Activated CD4-positive, CD25-positive, alpha-beta regulatory T cell (primary cell): ENCODE data around the gene PFN1.
"Not testable (repeated sequence)": the region's sequence is repeated elsewhere in the genome, so short reads cannot be mapped to it uniquely, and the experiment has no call there.

Experiments
- DNase-seq, 4 experiments: peaks; one replicate each; lab custom pipeline; 2025; lab: John Stamatoyannopoulos, UW

Gene PFN1

DNA sequence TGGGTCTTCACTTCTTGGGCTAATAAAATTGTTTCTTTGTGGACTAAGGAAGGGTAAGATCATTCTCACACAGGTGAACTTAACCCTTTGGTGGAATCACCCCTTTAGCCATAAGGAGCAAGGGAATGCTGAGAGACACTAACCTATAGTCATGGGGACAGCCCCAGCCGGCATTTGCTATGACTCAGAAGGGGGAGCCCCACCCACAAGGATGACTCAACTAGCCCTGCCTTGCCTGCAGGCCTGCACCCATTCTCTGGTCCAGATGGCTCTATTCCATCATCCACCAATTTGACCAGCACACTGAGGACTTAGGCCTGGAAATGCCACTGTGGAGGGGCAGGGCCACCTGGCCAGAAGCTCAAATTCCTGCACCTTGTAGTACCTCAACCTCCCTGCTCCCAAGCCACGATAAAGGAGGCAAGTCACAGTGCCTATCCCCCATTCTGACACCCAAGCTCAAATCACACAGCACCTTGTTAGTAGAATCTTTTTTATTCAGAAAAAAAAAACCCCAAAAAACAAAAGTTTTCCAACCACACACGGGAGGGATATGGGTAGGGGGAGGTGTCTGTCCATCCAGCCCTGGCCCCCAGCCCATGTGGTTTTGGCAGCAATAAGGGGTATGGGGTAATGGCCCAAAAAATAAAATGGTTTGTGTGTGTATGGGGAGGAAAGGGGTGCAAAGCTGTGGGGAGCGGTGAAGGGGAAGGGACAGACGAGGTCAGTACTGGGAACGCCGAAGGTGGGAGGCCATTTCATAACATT lies 3.0 kb downstream of the PFN1 start:
- peak; percentile 50 to 67 (median 58) for DNase-seq

DNA sequence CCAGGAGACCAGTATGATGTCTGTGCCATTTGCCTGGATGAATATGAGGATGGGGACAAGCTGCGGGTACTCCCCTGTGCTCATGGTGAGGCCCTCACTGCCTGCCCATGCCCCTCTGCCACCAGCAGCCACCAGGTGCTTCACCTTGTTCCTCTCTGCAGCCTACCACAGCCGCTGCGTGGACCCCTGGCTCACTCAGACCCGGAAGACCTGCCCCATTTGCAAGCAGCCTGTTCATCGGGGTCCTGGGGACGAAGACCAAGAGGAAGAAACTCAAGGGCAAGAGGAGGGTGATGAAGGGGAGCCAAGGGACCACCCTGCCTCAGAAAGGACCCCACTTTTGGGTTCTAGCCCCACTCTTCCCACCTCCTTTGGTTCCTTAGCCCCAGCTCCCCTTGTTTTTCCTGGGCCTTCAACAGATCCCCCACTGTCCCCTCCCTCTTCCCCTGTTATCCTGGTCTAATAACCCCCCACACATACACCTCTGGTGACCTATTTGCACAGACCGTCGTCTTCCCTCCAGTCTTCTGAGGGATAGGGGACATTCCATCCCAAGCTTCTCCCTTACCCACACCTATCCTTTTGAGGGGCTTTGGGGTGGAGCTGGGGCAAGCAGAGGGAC lies 3.7 kb downstream of the PFN1 start:
- no peak for DNase-seq

DNA sequence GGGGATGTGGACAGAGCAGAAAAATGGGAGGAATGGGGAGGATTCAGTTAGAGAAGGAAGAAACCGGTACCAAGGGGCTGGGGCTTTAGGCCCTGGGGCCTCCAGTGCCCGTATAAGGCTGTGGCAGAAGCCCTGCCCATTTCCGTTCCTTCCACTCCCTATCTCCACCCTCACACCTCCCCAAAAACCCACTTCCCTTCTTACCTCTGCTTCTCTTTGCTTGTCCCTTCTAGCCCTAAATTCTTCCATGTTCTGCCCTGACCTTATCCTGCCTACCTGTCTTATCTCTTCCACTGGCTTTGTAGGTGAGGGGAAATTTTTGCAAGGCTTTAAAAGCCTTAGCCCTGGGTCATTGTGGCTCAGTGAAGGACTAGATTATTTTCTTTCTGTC lies 4.2 kb downstream of the PFN1 start:
- peak in 1 of 4 experiments; percentile 15 for DNase-seq

DNA sequence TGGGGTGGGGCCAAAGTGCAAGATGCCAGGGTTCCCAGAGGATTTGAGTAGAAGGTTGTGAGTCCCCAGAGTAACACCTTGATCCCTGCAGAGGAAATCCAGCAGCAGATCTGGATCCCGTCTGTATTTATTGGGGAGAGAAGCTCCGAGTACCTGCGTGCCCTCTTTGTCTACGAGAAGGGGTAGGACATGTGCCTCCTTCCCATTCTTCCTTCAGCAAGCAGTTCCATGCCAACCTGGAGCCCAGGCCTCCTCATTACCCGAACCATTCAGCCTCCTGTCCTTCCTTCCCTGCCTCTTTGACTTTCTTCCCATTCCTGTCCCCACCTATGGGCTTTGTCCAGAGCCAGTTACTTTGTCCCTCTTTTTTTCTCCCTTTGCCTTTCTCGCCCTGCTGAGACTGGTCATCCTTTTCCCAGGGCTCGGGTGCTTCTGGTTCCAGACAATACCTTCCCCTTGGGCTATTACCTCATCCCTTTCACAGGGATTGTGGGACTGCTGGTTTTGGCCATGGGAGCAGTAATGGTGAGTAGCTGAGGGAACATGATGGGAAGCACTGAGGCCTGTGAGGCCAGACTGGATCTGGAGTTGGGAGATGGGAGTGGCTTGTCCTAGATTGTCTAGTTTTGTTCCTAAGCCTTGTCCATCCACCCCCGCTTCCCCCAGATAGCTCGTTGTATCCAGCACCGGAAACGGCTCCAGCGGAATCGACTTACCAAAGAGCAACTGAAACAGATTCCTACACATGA lies 5.4 kb downstream of the PFN1 start:
- no peak for DNase-seq

DNA sequence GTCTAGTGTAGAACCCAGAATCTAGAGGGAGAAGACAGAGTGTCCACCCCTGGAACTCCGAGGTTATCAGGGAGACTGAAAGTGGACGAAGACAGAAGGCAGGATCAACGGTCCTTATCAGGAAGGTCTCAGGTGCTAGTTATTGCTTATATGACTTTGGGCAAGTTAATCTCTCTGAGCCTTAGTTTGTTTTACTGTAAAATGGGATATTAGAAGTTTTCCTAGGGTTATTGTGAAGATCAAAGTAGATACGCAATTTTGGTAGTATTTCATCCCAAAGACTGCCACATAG lies 7.1 kb downstream of the PFN1 start:
- DNase-seq = no peak

DNA sequence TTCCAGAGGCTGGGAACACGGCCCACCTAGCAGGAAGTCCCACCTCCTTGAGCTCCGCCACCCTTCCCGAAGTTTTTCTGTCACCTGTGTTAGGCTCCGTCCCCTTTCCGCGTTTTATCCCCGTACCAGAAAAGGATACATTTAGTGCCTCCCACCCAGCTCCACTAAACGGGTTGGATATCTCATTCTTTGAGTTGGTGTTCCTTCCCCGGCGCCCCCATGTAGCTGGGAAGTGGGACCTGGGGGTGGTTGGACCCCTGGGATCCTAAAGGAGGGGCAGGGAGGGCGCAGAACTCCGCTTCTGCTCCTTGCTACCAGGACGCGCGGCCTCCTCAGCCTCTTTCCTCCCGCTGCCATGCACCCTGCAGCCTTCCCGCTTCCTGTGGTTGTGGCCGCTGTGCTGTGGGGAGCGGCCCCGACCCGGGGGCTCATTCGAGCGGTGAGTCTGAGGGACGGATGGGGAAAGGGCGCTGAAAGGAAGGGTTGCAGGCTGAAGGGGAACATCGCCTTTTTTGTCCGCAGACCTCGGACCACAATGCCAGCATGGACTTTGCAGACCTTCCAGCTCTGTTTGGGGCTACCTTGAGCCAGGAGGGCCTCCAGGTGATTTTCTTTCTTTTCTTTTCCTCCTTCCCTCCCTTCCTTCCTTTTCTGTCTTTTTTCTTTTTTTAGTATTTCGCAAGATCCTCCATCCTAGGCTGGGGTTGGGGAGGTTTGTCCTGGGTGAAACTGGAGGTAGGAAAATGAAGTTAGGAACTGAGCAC lies 7.6 kb downstream of the PFN1 start:
- peak in 1 of 4 experiments; percentile 19 for DNase-seq

DNA sequence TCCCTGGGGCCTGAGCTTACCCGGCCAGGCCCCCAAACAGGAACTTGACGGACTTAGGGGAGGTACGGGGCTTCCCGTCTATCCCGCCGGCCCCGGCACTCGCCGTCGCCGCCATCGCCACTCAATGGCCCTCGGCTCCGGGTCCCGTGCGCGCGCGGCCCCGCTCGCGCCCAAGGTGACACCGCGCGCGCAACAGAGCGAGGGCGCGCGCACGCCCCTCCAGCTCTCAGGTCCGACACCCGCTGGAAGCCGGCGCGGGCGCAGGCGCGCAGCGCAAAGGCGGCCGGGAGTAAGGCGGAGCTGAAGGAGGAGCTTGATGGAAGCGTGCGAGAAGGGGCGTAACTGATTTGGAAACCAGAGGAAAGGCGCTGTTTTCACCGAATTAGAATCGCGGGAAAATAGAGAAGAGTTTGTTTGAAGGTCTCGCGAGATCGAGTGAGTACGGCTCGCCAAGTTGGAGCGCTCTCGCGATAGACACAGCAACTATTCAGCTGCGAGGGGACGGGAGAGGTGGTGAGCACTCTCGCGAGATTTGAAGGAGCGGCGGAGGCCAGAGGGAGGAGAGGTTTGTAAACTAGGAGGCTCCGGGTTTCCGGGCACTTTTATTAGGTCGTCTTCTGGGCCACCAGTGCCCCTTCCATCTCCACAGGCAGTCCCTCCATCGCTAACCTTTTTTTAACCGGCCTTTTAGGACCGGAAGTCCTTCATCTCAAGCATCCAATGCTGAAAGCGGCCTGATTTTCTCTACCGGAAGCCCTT lies 8.4 kb downstream of the PFN1 start, which contains the start of the genes RNF167 and SLC25A11:
TSS of gene RNF167 (plus strand) at position 473 of the 759 bp plus-strand sequence. CDS start 642 bp downstream, outside the sequence.
TSS of gene SLC25A11 (minus strand) at position 251 of the 759 bp plus-strand sequence. CDS start at position 115, 136 bp downstream.
- peak; percentile 96 to 98 (median 97) for DNase-seq

DNA sequence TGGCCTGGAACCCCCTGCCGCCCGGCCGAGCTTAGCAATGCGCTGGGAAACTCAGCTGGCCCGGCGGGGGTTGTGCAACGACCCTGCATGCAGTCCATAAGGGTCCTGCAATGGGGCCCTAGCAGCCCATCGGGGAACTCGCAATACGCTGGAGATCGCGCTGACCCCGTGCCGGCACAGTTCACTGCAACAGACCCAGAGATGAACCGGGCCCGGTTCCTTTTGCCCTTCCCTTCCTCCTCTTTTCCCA lies 8.9 kb downstream of the PFN1 start:
- no peak for DNase-seq

DNA sequence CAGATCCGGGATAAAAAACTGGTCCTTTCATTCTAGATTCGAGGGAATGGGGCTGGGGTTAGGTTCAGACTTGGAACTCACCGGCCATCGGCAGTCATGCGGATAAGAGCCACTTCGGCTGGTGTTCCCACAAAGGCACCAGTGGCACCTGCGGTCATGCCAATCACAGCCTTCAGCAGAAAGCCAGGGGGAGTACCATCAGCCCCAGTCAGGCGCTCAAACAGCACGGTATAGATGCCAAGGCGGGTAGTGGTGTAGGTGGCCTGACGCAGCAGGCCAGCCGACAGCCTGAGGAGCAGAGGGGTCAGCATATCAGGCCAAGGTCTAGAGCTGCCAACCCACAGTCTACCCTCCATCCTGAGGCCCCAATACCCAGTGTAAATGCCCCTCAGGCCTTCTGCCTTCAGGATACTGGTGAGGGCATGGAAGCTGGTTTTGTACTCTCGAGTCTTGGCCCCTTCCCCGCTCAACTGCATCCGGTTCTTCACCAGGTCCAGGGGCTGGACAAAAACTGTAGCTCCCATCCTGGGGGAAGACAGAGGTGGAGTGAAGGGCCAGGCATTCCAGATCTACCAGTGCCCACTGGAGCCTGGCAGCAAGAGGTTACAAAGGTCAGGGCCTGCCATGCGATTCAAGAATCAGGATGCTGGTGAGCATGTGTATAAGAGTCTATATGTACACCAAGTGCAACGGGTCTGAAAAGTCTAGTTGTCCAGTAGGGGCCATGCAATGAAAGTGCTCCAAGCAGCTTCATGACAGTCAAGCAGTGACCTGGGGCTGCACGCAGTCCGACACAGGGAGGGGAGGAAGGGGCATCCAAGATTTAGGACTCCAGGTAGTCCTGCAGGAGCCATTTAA lies 9.4 kb downstream of the PFN1 start:
- DNase-seq = no peak

DNA sequence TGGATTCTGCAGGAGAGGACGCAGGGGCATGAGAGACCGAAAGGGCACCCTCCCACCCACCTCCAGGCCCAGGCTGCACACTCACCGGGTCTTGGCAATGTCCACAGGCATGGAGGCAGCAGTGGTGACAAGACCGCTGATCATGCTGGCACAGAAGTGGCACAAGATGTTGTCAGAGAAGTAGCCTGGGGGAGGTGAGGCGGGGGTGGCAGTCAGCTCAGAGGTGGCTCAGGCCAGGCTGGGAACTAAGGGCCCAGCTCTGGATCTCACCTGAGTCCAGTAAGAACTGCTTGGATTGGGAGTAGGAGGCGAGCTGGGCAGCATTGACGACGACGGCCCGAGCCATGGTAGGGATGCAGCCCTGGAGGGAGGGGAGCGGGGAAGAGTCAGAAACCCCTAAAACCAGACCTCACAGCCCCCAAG lies 10.2 kb downstream of the PFN1 start:
- no peak for DNase-seq

DNA sequence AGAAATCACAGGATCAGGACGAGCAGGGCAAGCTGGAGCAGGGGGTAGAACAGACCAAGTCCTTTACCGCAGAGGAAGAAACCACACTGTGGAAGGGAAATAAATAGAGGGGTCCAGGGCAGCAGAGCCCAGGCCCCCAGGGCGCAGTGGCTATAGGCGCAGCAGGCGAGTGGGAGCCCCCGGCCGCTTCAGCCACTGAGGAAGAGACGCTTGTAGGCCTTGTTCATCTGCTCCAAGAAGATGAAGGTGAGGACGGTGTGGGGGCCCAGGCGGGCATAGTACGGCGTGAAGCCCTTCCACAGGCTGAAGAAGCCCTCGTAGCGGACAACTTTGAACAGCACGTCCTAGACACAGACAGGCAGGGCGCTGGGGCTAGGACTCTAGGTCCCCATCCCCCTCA lies 10.8 kb downstream of the PFN1 start:
- DNase-seq = no peak

DNA sequence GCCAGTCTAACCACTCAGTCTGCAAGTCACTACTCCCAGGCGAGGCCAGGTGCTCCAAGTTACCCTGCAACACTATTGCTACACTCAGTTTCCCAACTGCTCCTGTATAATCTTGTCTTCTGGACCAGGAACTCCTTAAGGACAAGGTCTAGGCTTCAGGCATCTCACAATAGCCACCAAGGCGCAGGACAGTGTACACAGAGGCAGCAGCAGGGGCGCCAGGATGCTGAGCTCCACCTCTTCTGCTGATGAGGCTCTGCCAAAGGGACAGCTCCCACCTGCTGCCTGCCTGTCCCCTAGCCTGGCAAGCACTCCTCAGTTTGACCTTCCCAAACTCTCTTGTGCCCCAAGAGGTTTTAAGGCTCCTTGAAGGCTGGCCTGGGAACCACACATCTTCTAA lies 11.9 kb downstream of the PFN1 start:
- no peak for DNase-seq

DNA sequence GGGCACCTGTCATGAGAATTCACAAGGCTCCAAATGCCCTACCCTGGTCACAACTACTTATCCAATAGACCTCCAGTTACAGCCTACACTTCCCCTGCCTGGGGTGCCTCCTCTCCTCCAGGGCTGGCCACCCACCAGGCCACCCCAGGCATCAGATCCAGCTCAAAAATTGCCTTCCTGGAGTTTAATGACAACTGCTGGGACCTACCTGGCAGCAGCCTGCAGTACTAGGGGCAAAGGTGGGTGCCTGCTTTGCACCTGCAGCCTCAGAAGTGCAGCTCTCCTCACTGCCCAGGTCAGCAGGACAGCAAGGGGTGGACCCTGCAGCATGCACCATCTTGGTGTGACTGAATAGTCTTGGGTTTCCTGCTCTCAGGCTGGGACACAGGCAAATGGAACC lies 12.7 kb downstream of the PFN1 start:
- DNase-seq = no peak

DNA sequence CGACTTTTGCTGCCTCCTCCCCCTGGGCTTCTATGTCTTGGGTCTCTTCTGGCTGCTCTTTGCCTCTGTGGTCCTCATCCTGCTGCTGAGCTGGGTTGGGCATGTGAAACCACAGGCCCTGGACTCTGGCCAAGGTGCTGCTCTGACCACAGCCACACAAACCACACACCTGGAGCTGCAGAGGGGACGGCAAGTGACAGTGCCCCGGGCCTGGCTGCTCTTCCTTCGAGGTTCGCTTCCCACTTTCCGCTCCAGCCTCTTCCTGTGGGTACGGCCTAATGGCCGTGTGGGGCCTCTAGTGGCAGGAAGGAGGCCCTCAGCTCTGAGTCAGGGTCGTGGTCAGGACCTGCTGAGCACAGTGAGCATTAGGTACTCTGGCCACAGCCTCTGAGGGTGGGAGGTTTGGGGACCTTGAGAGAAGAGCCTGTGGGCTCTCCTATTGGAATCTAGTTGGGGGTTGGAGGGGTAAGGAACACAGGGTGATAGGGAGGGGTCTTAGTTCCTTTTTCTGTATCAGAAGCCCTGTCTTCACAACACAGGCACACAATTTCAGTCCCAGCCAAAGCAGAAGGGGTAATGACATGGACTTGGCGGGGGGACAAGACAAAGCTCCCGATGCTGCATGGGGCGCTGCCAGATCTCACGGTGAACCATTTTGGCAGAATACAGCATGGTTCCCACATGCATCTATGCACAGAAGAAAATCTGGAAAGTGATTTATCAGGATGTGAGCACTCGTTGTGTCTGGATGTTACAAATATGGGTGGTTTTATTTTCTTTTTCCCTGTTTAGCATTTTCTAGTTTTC lies 14.0 kb downstream of the PFN1 start:
- DNase-seq = no peak

DNA sequence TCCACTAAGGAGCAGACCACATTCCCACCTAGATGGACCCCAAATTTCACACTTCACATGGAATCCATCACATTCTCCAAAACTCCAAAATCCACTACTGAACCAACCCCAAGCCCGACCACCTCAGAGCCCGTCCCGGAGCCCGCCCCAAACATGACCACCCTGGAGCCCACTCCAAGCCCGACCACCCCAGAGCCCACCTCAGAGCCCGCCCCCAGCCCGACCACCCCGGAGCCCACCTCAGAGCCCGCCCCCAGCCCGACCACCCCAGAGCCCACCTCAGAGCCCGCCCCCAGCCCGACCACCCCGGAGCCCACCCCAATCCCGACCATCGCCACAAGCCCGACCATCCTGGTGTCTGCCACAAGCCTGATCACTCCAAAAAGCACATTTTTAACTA lies 14.7 kb downstream of the PFN1 start:
- no peak for DNase-seq

DNA sequence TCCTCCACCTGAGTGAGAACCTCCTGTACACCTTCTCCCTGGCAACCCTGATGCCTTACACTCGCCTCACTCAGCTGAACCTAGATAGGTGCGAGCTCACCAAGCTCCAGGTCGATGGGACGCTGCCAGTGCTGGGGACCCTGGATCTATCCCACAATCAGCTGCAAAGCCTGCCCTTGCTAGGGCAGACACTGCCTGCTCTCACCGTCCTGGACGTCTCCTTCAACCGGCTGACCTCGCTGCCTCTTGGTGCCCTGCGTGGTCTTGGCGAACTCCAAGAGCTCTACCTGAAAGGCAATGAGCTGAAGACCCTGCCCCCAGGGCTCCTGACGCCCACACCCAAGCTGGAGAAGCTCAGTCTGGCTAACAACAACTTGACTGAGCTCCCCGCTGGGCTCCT lies 15.6 kb downstream of the PFN1 start:
- DNase-seq = no peak

DNA sequence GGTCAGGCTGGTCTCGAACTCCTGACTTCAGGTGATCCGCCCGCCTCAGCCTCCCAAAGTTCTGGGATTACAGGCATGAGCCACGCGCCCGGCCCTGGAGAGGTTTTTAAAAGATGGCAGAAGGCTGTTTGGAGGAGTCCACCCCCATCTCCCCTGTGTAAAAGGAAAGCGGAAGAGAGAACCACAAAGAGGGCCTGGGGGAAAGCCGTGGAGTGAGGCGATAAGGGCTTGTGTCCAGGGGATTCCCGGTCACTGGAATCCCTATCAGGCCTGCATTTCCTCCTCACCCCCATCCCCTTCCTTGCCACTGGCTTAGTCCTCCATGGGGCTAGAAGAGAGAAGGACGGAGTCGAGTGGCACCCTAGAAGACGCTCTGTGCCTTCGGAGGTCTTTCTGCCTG lies 16.4 kb downstream of the PFN1 start, which contains the start of gene GP1BA:
TSS of gene GP1BA (plus strand) at position 315 of the 400 bp plus-strand sequence. CDS start 328 bp downstream, outside the sequence.
- no peak for DNase-seq

DNA sequence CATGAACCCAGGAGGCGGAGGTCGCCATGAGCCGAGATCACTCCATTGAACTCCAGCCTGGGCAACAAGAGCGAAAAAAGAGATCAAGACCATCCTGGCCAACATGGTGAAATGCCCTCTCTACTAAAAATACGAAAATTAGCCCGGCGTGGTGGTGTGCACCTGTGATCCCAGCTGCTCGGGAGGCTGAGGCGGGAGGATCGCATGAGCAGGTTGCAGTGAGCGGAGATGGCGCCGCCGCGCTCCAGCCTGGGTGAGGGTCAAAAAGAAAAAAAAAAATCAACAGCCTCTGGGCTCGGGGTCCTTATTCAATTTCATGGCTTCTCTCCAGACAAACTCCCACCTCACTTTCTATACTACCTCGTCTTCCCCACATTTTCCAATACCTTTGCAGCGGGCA lies 19.4 kb downstream of the PFN1 start:
- no peak for DNase-seq

DNA sequence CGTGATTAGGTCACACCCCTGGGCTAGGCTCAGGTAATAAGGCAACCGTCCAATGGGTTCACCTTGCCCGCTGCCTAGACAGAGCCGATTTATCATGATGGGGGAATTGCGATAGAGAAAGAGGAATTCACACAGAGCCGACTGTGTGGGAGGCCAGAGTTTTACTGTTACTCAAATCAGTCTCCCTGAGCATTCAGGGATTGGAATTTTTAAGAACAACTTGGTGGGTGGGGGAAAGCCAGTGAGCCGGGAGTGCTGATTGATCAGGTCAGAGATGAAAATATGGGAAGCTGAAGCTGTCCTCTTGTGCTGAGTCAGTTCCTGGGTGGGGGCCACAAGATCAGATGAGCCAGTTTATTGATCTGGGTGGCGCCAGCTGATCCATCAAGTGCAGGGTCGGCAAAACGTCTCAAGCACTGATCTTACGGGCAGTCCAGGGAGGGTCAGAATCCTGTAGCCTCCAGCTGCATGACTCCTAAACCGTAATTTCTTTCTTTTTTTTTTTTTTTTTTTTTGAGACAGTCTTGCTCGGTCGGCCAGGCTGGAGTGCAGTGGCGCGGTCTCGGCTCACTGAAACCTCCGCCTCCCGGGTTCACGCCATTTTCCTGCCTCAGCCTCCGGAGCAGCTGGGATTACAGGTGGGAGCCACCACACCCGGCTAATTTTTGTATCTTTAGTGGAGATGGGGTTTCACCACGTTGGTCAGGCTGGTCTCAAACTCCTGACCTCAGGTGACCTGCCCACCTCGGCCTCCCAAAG lies 21.6 kb downstream of the PFN1 start:
- not testable (repeated sequence) for DNase-seq
